Activated naive CD8-positive, alpha-beta T cell treated with anti-CD3 and anti-CD28 coated beads, Interleukin-2, amount 10 ng/mL, durations not matched to agents 7 days and 5 days (primary cell): ENCODE measurements around the gene PDE3A. TPM values are rescaled to one million over a fixed set of nuclear protein-coding genes. Genes with fewer than 3 reads are reported as not detected.
"Not testable (repeated sequence)": the region's sequence is repeated elsewhere in the genome, so short reads cannot be mapped to it uniquely, and the experiment has no call there.

ENCODE experiments used
- ATAC-seq: fragments of 150-1000 bp; cut with Tn5 transposase; one replicate; pipeline ENCODE4 v1.10.0; 2021; ENCODE audit warnings: low read depth, moderate library complexity
- POLR2A ChIA-PET: fragments of 350-600 bp; sonication (Branson Sonifier 250); formaldehyde crosslinking; loops from one replicate; lab custom pipeline; 2021; ENCODE audit warnings: antibody characterized with exemption; lab: Charles Lee
- DNase-seq: peaks from one replicate; pipeline ENCODE4 v3.0.0; 2021
- H3K27ac Mint-ChIP-seq: one replicate; pipeline ENCODE4 v1.8.0; 2022; ENCODE audit warnings: mild to moderate bottlenecking, mixed read lengths
- H3K27me3 Mint-ChIP-seq: one replicate; pipeline ENCODE4 v1.8.0; 2022; ENCODE audit warnings: mild to moderate bottlenecking, moderate library complexity, mixed read lengths
- H3K36me3 Mint-ChIP-seq: one replicate; pipeline ENCODE4 v1.8.0; 2021; ENCODE audit warnings: mild to moderate bottlenecking, mixed read lengths
- H3K4me1 Mint-ChIP-seq: one replicate; pipeline ENCODE4 v1.8.0; 2021; ENCODE audit warnings: mixed read lengths
- H3K4me3 Mint-ChIP-seq: one replicate; pipeline ENCODE4 v1.8.0; 2022; ENCODE audit warnings: mild to moderate bottlenecking, moderate library complexity, mixed read lengths
- H3K9me3 Mint-ChIP-seq: one replicate; pipeline ENCODE4 v1.8.0; 2021; ENCODE audit warnings: mixed read lengths
- total RNA-seq, 2 experiments: library from RNA; stranded (reverse); gene quantifications; one replicate each; pipeline ENCODE4 v1.2.3, GENCODE V29; 2021

Gene PDE3A
- total RNA-seq, 2 experiments from 2014 or later = not detected

GRCh38 chr12:20384836-20385235 lies 16.5 kb downstream of the PDE3A start:
- not testable (repeated sequence) for H3K9me3 Mint-ChIP-seq

GRCh38 chr12:20390846-20391245 lies 22.5 kb downstream of the PDE3A start:
- no peaks in the 10 kb centered on the region for H3K4me1 Mint-ChIP-seq
- no peak overlapping the region for H3K4me3 Mint-ChIP-seq
- POLR2A ChIA-PET = interaction anchor here (0.6 kb wide), 1 partner anchor 29 kb away, joined by 3 read pairs; no protein-coding TSS in a partner anchor
- H3K27me3 Mint-ChIP-seq = no peaks in the 10 kb centered on the region
- no peaks in the 10 kb centered on the region for H3K9me3 Mint-ChIP-seq
- ATAC-seq (no peak), DNase-seq (no peak)
- H3K36me3 Mint-ChIP-seq = no peaks in the 10 kb centered on the region
- no peak overlapping the region for H3K27ac Mint-ChIP-seq

More at GRCh38 chr12:20384836-20385235, 16.5 kb downstream of the PDE3A start:
- H3K27ac Mint-ChIP-seq, H3K36me3 Mint-ChIP-seq, POLR2A ChIA-PET, H3K4me3 Mint-ChIP-seq, H3K27me3 Mint-ChIP-seq, DNase-seq, ATAC-seq, H3K4me1 Mint-ChIP-seq: not testable (repeated sequence)

GRCh38 chr12:20392339-20392738 lies 24.0 kb downstream of the PDE3A start:
- Mint-ChIP-seq H3K36me3 (no peaks in the 10 kb centered on the region), H3K9me3 (no peaks in the 10 kb centered on the region), H3K27ac (no peak overlapping the region), H3K4me3 (no peak overlapping the region), H3K4me1 (no peaks in the 10 kb centered on the region), H3K27me3 (no peaks in the 10 kb centered on the region)
- POLR2A ChIA-PET = no interaction called here
- no peak for ATAC-seq
- no peak for DNase-seq

- no peaks in the 10 kb centered on the region for H3K9me3 Mint-ChIP-seq
- POLR2A ChIA-PET = no interaction called here
- H3K4me3 Mint-ChIP-seq = no peak overlapping the region
- H3K36me3 Mint-ChIP-seq = no peaks in the 10 kb centered on the region
- DNase-seq = no peak
- H3K27ac Mint-ChIP-seq = no peak overlapping the region
- H3K4me1 Mint-ChIP-seq = peaks cover under 1% of the 10 kb centered on the region
- H3K27me3 Mint-ChIP-seq = no peaks in the 10 kb centered on the region
- no peak for ATAC-seq
Observed at GRCh38 chr12:20393707-20394106, 25.4 kb downstream of the PDE3A start.

- POLR2A ChIA-PET = no interaction called here
- Mint-ChIP-seq H3K36me3 (no peaks in the 10 kb centered on the region), H3K9me3 (no peaks in the 10 kb centered on the region), H3K27ac (no peak overlapping the region), H3K4me1 (peaks cover 4% of the 10 kb centered on the region), H3K4me3 (no peak overlapping the region), H3K27me3 (no peaks in the 10 kb centered on the region)
- no peak for DNase-seq
- no peak for ATAC-seq
Observed at GRCh38 chr12:20395791-20396550, 27.6 kb downstream of the PDE3A start.

DNA sequence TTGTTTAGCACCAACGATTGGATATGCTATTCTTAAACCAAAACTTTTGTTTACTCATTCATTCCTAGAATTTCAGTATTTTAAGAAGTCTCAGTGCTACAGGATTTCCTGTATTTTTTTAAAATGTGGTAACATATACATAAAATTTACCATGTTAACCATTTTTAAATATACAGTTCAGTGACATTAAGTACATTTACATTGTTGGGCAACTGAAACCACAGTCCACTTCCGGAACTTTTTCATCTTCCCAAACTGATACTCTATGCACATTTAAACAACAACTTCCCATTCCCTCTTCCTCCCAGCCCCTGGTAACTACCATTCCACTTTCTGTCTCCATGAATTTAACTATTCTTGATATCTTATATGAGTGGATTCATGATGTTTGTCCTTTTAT lies 30.3 kb downstream of the PDE3A start:
- peaks cover 4% of the 10 kb centered on the region for H3K4me1 Mint-ChIP-seq
- POLR2A ChIA-PET = no interaction called here
- H3K27me3 Mint-ChIP-seq = no peaks in the 10 kb centered on the region
- ATAC-seq = no peak
- H3K4me3 Mint-ChIP-seq = no peak overlapping the region
- H3K9me3 Mint-ChIP-seq = no peaks in the 10 kb centered on the region
- H3K27ac Mint-ChIP-seq = no peak overlapping the region
- no peaks in the 10 kb centered on the region for H3K36me3 Mint-ChIP-seq
- DNase-seq = no peak

DNA sequence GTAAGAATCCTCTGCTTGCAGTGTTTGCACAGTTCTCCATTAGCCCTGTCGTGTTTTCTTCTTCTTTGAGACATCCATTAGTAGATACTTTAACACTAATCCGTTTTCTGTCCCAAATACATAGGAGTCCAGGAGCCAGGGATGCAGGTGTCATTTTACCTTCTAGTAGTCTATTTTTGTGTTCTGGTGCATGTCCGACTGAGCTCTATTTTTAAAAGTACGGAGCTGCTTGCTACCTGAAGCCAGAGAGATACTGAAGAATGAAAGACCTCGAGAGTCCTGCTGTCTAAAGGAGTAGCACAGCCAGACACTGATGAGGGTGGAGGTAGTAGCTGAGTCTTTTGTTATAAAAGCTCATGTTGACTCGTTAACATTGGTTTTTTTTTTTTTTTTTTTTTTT lies 31.7 kb downstream of the PDE3A start:
- no peak overlapping the region for H3K4me3 Mint-ChIP-seq
- H3K4me1 Mint-ChIP-seq = peaks cover 4% of the 10 kb centered on the region
- no peaks in the 10 kb centered on the region for H3K27me3 Mint-ChIP-seq
- POLR2A ChIA-PET = no interaction called here
- H3K36me3 Mint-ChIP-seq = no peaks in the 10 kb centered on the region
- no peak overlapping the region for H3K27ac Mint-ChIP-seq
- ATAC-seq (no peak), DNase-seq (no peak)
- no peaks in the 10 kb centered on the region for H3K9me3 Mint-ChIP-seq

- Mint-ChIP-seq H3K27me3 (peaks cover 4% of the 10 kb centered on the region), H3K36me3 (no peaks in the 10 kb centered on the region), H3K4me3 (no peak overlapping the region), H3K9me3 (peaks cover 1% of the 10 kb centered on the region), H3K4me1 (peaks cover 4% of the 10 kb centered on the region), H3K27ac (no peak overlapping the region)
- ATAC-seq (no peak), DNase-seq (no peak)
- POLR2A ChIA-PET = no interaction called here
Observed at GRCh38 chr12:20403230-20403629, 34.9 kb downstream of the PDE3A start.

DNA sequence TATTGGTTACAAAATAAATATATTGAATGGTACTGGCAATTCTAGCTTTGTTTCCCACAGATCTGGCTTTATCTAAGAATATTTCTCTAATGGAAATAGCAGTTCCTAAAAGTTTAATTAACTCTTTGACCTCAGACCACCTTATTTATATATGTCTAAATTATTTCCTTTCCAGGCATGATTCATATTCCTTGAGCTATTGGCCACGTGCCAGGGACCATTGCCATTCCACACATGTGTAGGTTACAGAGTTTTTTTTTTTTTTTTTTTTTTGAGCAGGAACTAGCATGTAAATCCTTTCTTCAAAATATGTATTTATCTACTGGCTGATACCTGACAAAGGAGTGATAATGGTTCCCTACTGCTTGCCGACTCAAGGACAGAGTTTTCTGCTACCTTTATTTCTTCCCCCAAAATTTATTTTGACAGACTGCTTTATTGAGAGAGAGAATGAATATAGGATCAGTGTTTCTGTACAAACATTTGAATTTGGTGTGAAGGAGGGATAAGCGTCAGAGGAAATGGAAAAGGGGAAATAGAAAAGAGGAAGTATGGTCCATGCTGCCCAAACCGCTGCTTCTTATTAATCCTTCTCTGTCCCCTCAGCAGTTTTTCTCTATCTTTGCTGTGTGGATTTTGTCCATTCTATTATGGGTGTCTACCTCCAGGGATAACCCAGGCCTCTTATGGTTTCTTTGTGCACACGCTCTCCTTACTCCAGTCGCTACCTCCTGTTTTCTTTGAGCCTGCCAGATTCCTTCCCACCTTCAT lies 36.4 kb downstream of the PDE3A start:
- no peaks in the 10 kb centered on the region for H3K36me3 Mint-ChIP-seq
- POLR2A ChIA-PET = no interaction called here

DNA sequence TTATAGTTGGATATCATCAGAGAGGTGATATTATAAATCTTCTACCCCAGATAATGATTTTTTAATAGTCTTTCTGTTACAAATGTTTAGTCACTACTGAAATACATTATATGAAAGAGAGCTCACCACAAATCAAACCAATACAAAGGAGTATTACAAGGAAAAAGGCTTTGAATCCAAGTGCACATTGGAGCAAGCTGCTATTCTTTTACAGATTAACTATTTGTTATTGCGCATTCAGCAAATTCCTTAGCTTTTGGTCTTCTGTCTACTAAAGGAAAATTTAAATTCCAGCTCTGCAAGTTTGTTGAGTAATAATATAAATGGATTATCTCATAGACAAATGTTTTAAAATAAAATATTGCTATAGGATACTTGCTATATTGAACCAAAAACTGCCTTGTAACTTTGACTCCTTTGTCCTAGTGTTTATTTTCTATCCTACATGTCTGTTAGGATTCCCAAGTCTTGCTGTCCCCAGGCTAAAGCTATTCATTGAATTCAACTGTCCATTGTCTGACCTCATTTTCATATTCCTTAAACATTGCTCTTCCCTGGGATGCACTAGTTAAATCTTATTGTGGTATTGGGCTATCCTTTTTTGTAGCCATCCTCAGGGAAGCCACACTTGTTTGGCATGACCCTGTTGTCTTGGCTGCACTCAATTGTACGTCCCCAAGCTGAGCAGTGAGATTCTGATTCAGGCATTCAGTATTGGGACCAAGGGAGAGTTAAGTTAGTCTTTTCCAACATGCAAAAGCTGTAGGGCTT lies 41.5 kb downstream of the PDE3A start:
- Mint-ChIP-seq H3K4me1 (no peaks in the 10 kb centered on the region), H3K4me3 (no peak overlapping the region), H3K36me3 (no peaks in the 10 kb centered on the region), H3K27ac (no peak overlapping the region), H3K27me3 (peaks cover 4% of the 10 kb centered on the region), H3K9me3 (peaks cover 1% of the 10 kb centered on the region)
- DNase-seq = no peak
- POLR2A ChIA-PET = no interaction called here
- ATAC-seq = no peak

More for the DNA sequence above, 36.4 kb downstream of the PDE3A start:
- no peak overlapping the region for H3K27ac Mint-ChIP-seq
- H3K9me3 Mint-ChIP-seq = peaks cover 1% of the 10 kb centered on the region
- ATAC-seq = no peak
- DNase-seq = no peak
- H3K4me3 Mint-ChIP-seq = no peak overlapping the region
- no peaks in the 10 kb centered on the region for H3K4me1 Mint-ChIP-seq
- H3K27me3 Mint-ChIP-seq = peaks cover 4% of the 10 kb centered on the region

- ATAC-seq = no peak
- no peaks in the 10 kb centered on the region for H3K4me1 Mint-ChIP-seq
- peaks cover 1% of the 10 kb centered on the region for H3K9me3 Mint-ChIP-seq
- DNase-seq = no peak
- no peak overlapping the region for H3K27ac Mint-ChIP-seq
- H3K27me3 Mint-ChIP-seq = no peaks in the 10 kb centered on the region
- no peak overlapping the region for H3K4me3 Mint-ChIP-seq
- POLR2A ChIA-PET = no interaction called here
- H3K36me3 Mint-ChIP-seq = no peaks in the 10 kb centered on the region
Observed at GRCh38 chr12:20410734-20411133, 42.4 kb downstream of the PDE3A start.

- DNase-seq (no peak), ATAC-seq (no peak)
- Mint-ChIP-seq H3K4me3 (no peak overlapping the region), H3K4me1 (no peaks in the 10 kb centered on the region), H3K9me3 (no peaks in the 10 kb centered on the region), H3K27me3 (no peaks in the 10 kb centered on the region), H3K36me3 (no peaks in the 10 kb centered on the region), H3K27ac (no peak overlapping the region)
- POLR2A ChIA-PET = no interaction called here
Observed at GRCh38 chr12:20411345-20411744, 43.0 kb downstream of the PDE3A start.

GRCh38 chr12:20415028-20415427 lies 46.7 kb downstream of the PDE3A start:
- no peaks in the 10 kb centered on the region for H3K9me3 Mint-ChIP-seq
- H3K27me3 Mint-ChIP-seq = peaks cover 2% of the 10 kb centered on the region
- DNase-seq (no peak), ATAC-seq (no peak)
- POLR2A ChIA-PET = no interaction called here
- H3K36me3 Mint-ChIP-seq = no peaks in the 10 kb centered on the region
- H3K4me3 Mint-ChIP-seq = no peak overlapping the region
- no peaks in the 10 kb centered on the region for H3K4me1 Mint-ChIP-seq
- no peak overlapping the region for H3K27ac Mint-ChIP-seq
